Measurements from ENCODE around the gene TFB2M. TPM values are rescaled to one million over a fixed set of nuclear protein-coding genes. Genes with fewer than 3 reads are reported as not detected.

TFB2M gene
- polyA plus RNA-seq, 1 donor (not counting 4 experiments of a cell fraction or from before 2014, with no cell fraction given) = 28.6 TPM

DNA sequence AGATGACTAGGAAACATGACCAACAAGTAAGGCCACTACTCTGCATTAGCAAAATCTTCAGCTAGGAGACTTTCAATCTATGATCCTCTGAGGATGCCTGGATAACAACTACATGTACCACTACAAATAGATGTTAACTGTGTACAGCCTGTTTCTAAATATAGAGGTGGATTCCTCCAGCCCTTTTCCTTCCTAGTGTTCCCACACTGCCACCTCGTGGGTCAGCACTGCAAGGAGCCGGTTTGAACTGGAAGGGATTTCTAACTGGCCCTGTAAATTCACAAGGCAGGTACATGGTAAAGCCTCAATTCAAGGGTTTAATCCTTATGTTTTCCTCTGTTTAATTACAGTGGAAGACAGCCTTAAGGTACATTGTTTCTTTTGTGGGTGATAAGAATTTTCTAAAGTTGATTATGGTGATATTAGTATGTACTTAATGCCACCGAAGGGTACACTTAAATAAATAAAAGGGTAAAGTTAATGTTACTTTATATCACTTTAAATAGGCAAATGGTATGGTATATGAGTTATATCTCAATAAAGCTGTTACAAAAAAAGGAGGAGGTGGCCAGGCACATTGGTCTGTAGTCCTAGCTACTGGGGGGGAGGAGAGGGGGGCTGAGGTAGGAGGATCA lies 73.3 kb downstream of the TFB2M start:
- H3K79me2 ChIP-seq (ENCODE audit: control insufficient read depth, insufficient read depth, low read length) = peaks cover 4% of the 10 kb centered on the region
- H3K4me3 ChIP-seq (ENCODE audit: control insufficient read depth in 2 of 3, extremely low read depth in 1 of 3, insufficient read depth in 2 of 3, low read depth in 1 of 3, low read length in 3 of 3) = no peak overlapping the region
- H3K4me2 ChIP-seq (ENCODE audit: control insufficient read depth, extremely low read depth, insufficient read depth, low read depth, low read length) = no peak overlapping the region
- no peaks in the 10 kb centered on the region for H4K20me1 ChIP-seq (ENCODE audit: control insufficient read depth, extremely low read depth, insufficient read depth, low read length)
- no peaks in the 10 kb centered on the region for H3K9me1 ChIP-seq (ENCODE audit: control insufficient read depth, extremely low read depth, insufficient read depth, low read length)
- H3K27ac ChIP-seq (ENCODE audit: control insufficient read depth, insufficient read depth, low read length) = no peak overlapping the region
- FAIRE-seq = no peak
- no peaks in the 10 kb centered on the region for H3K27me3 ChIP-seq (ENCODE audit: control insufficient read depth, extremely low read depth, insufficient read depth, low read length)
- H3K4me1 ChIP-seq (ENCODE audit: control insufficient read depth, extremely low read depth, insufficient read depth, low read length) = no peaks in the 10 kb centered on the region
- H3K36me3 ChIP-seq (ENCODE audit: control insufficient read depth in 2 of 2, extremely low read depth in 1 of 2, insufficient read depth in 2 of 2, low read length in 2 of 2) = no peaks in the 10 kb centered on the region
- dilution Hi-C loops (cut with MboI; ENCODE audit: extremely low pct_ligation_motif_present, low sequenced_read_pairs) = no loop called here
- no peak overlapping the region for H2AFZ ChIP-seq (ENCODE audit: control insufficient read depth, low read length)
- TF ChIP-seq, protein P1, sequence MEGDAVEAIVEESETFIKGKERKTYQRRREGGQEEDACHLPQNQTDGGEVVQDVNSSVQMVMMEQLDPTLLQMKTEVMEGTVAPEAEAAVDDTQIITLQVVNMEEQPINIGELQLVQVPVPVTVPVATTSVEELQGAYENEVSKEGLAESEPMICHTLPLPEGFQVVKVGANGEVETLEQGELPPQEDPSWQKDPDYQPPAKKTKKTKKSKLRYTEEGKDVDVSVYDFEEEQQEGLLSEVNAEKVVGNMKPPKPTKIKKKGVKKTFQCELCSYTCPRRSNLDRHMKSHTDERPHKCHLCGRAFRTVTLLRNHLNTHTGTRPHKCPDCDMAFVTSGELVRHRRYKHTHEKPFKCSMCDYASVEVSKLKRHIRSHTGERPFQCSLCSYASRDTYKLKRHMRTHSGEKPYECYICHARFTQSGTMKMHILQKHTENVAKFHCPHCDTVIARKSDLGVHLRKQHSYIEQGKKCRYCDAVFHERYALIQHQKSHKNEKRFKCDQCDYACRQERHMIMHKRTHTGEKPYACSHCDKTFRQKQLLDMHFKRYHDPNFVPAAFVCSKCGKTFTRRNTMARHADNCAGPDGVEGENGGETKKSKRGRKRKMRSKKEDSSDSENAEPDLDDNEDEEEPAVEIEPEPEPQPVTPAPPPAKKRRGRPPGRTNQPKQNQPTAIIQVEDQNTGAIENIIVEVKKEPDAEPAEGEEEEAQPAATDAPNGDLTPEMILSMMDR (optimal IDR thresholded peaks at IDR 0.05 in 1 of 3, IDR thresholded peaks at IDR 0.05 in 1 of 3, conservative IDR thresholded peaks at IDR 0.05 in 1 of 3; ENCODE audit: extremely low read depth in 1 of 3, insufficient read depth in 2 of 3, low read length in 3 of 3) = peak; percentile 72 to 84 (median 82)
- TF ChIP-seq EZH2 (IDR thresholded peaks at IDR 0.05; ENCODE audit: low read length) = no peak
- no peaks in the 10 kb centered on the region for H3K9me3 ChIP-seq (ENCODE audit: control insufficient read depth, low read depth, low read length)
- no peak overlapping the region for H3K9ac ChIP-seq (ENCODE audit: control insufficient read depth, extremely low read depth, insufficient read depth, low read length)
- DNase-seq (ENCODE audit: low read depth, low spot score) = no peak

DNA sequence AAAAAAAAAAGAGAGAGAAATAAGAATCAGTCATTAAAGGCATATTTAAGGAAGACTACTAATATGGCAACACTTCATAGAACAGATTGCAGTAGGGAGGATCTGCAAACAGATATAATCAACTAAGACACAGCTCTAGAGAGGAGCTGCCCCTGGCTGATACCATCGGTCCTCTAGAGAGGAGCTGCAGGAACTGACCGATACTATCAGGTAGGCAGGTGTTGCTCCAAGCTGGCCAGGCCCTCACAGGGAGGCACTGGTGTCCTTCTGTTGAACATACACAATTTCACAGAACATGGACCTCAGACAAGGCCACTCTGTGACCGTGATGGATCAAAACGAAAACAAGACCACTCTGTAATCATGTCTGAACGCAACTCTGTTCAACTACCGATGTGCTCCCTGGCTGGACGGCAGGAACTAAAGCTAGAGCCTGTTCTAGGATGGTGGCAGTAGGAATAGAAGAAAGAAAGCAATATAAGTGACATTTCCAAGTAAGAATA lies 74.5 kb downstream of the TFB2M start:
- H3K4me3 ChIP-seq (ENCODE audit: control insufficient read depth in 2 of 3, extremely low read depth in 1 of 3, insufficient read depth in 2 of 3, low read depth in 1 of 3, low read length in 3 of 3) = no peak overlapping the region
- H3K4me1 ChIP-seq (ENCODE audit: control insufficient read depth, extremely low read depth, insufficient read depth, low read length) = no peaks in the 10 kb centered on the region
- no peak for FAIRE-seq
- H3K79me2 ChIP-seq (ENCODE audit: control insufficient read depth, insufficient read depth, low read length) = peaks cover 4% of the 10 kb centered on the region
- dilution Hi-C loops (cut with MboI; ENCODE audit: extremely low pct_ligation_motif_present, low sequenced_read_pairs) = no loop called here
- H4K20me1 ChIP-seq (ENCODE audit: control insufficient read depth, extremely low read depth, insufficient read depth, low read length) = no peaks in the 10 kb centered on the region
- no peak overlapping the region for H3K4me2 ChIP-seq (ENCODE audit: control insufficient read depth, extremely low read depth, insufficient read depth, low read depth, low read length)
- no peak overlapping the region for H3K9ac ChIP-seq (ENCODE audit: control insufficient read depth, extremely low read depth, insufficient read depth, low read length)
- no peaks in the 10 kb centered on the region for H3K27me3 ChIP-seq (ENCODE audit: control insufficient read depth, extremely low read depth, insufficient read depth, low read length)
- H3K9me1 ChIP-seq (ENCODE audit: control insufficient read depth, extremely low read depth, insufficient read depth, low read length) = no peaks in the 10 kb centered on the region
- no peak overlapping the region for H3K27ac ChIP-seq (ENCODE audit: control insufficient read depth, insufficient read depth, low read length)
- H3K9me3 ChIP-seq (ENCODE audit: control insufficient read depth, low read depth, low read length) = no peaks in the 10 kb centered on the region
- H3K36me3 ChIP-seq (ENCODE audit: control insufficient read depth in 2 of 2, extremely low read depth in 1 of 2, insufficient read depth in 2 of 2, low read length in 2 of 2) = no peaks in the 10 kb centered on the region
- TF ChIP-seq, protein P1 (optimal IDR thresholded peaks at IDR 0.05 in 1 of 3, IDR thresholded peaks at IDR 0.05 in 1 of 3, conservative IDR thresholded peaks at IDR 0.05 in 1 of 3; ENCODE audit: extremely low read depth in 1 of 3, insufficient read depth in 2 of 3, low read length in 3 of 3) = no peak
- TF ChIP-seq EZH2 (IDR thresholded peaks at IDR 0.05; ENCODE audit: low read length) = no peak
- no peak overlapping the region for H2AFZ ChIP-seq (ENCODE audit: control insufficient read depth, low read length)
- no peak for DNase-seq (ENCODE audit: low read depth, low spot score)

Small RNA genes within 50 kb of the gene (small RNA-seq; reads per million reads assigned to genes)
- 0 reads per million in 3 experiments for gene AL356583.2 (ENCODE audit: insufficient read length in 3 of 3, low read depth in 3 of 3, low replicate concordance in 1 of 3)

Other genes with a start within 250 kb of the TFB2M start
- 23.0 to 31.0 TPM (median 29.3 TPM) in 3 replicates for gene SMYD3, start 59.0 kb downstream of the TFB2M start, polyA plus RNA-seq
- gene CNST, start 195 bp upstream of the TFB2M start, polyA plus RNA-seq = 6.7 to 9.8 TPM (median 7.1 TPM) in 3 replicates
- 2.8 to 4.3 TPM (median 3.2 TPM) in 3 replicates for gene SCCPDH, start 158.1 kb upstream of the TFB2M start, polyA plus RNA-seq